HG02943 (cell line): Measurements from ENCODE around the gene ATF6B.

Experiments used
- ATAC-seq: cut with Tn5 transposase; IDR thresholded peaks from one replicate; pipeline ENCODE4 v1.9.1; 2021; ENCODE audit warnings: mild to moderate bottlenecking, low read depth, moderate library complexity; ENCODE audit not compliant: unreplicated experiment

Gene ATF6B

DNA sequence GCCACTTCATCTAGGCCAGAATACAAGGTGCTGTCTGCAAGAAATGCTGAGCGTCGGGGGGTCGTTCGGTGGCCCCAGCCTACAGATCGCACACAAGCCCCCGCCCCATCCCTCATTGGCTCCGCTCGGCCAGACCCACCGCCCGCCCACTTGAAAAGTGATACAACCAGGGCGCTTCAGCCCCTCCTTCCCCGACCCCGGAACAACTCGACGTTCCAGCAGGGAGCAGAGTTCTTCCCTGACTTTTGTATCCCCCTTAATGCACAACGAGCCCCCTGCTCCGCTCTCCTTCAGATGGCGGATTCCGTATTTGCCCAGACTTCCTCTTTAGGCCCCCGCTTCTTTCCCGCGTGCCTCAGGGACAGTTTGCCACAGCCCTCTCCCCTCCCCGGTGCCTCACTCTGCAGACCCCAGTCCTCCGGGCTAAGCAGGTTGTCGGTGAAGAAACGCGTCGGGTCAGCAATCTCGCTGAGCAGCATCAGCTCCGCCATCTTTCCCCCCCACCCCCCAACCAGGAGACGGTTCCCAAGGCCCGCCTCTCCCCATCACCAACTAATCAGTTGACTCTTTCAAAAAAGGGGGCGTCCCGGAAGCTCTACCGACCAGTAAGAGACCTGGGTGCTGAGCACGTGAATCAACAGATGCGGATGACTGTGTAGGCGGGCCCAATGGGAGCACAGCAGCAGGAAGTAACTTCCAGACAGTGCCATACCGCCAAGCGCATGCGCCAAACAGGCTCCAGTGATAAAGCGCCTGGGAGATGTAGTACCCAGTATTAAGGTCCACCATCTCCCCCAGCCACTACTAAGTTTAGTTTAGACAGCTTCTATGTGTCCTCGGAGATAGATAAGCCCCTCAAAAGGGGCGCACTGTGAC, at the start of gene ATF6B:
Gene ATF6B, minus strand, starts transcription at position 530 of the 876 bp plus-strand sequence. Its CDS starts 39 bp downstream, at position 491.
- ATAC-seq, result peak; percentile 76

DNA sequence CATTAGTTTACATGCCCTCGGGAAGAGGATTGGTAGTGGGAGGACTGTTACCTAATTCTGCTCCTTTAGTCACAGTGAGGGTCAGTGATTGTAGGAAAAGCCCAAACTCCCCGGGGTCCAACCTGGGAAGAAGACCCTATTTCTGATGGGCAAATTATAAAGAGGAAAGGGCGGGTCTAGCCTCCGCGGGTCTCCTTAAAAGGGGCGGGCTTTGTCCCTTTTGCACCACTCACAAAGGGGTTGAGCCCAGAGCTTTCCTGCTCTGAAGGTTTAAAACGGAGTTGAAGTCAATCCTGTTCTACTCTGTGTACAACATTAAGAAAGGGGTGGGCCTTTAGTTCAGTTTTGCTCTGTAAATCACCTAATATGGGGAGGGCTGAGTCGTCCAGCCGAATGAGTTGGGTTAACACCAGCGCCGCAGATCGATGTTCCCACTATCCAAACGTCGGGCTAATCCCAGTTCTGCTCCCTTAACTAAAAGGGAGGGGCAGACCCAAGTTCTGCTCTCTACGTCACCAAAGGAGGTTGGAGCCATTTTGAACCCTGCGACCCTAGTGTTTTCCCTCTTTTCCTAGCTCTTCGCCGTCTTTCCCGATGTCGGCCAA, 49.2 kb upstream of the ATF6B start:
- ATAC-seq, result no peak

DNA sequence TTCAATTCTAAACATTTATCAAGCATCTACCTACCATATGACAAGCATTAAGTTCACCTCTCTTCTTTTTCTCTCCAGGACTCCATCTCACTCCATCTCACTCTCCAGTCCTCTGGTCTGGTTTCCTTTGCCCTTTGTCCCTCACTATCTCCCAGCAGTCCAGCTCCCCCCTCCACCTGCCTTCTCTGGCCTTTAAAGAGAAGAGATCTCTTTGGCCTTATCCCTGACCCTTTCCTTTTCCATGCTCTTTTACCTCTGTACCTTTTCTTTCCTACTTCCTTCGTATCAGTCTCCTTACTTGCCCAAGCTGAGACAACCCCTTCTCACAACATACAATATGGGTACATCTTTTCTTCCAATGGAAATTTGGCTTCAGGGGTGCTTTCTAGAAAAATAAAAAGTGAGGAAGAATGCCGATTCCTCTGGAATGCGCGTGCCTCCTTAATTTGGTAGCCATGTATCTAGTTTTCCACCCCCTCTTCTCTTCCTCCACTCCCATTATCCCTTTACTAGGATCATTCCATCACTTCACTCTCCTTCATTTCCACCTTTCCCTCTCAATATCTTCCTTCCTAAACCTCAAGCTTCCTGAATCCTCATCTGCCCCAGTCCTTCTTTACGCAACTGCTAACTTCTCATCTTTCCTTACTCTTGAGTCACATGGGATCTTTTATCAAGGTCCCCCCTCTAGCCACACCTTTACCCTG, 48.6 kb upstream of the ATF6B start:
- ATAC-seq, result no peak

DNA sequence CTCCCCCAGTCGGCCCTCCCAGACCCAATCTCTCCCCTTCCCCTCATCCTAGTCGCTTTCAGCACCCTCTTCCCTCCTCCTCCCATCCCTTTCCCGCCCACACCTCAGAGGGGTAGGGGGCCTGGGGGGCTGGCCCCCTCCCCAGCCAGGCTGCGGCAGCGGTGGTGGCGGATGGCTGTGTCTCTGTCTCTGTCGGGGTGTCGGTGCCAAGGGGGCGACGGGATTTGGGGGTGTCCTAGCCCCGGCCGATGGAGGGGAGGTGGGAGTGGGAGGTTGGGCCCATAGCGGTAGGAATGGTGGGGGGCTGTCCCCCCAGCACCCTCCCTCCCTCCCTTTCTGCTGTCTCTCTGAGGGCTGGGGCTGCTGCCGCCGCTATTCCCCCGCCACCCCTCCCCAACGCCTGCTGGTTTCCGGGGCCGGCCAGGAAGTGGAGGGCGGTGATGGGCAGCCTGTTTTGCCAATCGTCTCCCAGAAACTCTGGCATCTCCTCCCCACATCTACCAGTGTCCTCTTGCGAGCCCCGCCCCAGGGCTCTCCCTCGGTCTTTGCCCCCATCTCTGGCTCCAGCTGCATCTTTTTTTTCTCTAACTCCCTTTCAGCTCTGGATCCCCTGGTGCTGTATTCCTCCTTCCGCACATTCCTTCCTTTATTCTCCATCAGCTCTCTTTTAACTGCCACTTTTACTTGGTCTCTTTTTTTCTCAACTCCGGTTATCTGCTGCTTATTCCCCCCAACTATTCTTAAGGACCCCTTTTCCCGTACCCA, 47.8 kb upstream of the ATF6B start, which contains the start of gene AGPAT1:
Gene AGPAT1, minus strand, starts transcription at position 374 of the 765 bp plus-strand sequence. CDS start 4,588 bp downstream, outside the sequence.
- ATAC-seq, result peak; percentile 43

DNA sequence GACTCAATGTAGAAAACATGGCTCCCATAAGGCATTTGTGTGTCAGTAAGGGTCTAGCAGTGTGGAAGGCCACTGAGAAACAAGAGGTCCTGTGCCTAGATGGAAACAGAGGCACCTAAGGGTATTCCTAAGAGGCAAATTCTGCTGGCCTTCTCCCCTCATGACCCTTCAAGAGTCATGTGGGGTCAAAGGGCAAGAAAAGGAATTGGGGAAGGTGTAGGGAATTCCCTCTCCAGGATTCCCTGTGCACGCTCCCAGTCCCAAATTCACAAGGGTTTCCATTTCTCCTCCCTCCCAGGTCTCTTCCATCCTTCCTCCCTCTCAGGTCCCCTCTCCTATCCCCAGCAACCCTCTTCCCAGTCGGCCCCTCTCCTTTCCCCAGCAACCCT, 47.3 kb upstream of the ATF6B start:
- no peak for ATAC-seq

DNA sequence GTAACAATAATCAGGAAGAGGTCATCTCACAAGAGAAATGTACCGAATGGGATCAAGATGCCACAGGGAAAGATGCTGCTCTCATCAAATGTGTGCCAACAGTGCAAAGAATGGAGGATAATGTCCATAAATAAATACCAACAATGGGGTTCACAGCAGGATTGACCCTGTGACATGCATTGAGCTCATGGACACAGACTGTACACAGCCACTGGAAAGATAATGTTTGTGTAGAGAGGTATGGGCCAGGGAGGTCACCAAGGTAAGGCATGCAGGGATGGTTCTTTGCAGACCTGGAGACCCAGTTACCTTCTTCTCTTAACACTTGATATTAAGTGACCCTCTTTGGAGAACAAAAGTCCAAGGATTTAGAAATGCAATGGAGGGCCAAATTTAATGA, 46.4 kb upstream of the ATF6B start:
- no peak for ATAC-seq

DNA sequence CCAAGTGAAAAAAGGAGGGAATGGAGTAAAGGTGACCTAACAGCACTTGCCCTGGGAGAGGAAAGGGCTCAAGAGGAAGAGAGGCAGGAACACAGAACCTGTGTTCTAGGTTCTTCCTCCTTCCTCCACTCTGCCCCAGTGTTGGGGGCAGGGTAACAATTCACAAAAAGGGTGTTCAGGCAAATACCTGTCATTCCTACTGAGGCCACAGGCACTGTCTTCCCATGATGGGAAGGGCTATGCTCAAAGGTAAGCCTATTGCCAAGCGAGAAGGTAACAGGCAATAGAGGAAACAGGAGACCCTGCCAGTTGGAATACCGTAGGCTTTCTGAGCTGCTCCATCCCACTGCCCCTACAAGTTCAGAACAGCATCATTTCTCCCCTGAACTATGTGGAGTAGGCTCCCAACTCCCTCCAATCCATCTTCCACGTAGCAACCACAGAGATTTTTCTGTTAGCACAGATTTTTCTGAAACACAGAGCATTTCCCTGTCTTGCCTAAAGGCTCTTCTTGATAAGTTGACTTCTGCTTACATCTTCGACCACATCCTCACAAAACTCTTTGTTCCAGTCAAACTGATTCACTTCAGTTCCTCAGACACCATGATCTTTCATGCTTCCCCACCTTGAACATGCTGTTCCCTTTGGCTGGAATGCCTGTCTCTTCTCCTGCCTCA, 45.1 kb upstream of the ATF6B start:
- no peak for ATAC-seq

DNA sequence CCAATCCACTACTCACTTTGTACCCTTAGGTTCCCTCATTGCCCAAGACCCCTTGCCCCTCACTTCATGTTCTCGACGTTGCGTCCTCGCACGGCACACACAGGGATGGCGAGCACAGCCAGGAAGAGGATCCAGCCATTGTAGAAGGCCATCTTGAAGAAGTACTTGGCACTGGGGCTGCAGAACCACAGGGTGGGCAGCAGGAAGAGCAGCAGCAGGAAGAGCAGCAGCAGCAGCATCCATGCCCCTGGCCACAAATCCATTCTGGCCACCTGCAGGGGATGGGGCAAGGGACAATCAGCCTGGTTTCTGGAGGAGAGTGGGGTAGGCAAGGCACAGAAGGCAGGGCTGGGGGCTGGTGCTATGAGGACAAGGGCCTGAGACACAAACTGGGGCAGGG, 43.2 kb upstream of the ATF6B start:
- ATAC-seq, result no peak

DNA sequence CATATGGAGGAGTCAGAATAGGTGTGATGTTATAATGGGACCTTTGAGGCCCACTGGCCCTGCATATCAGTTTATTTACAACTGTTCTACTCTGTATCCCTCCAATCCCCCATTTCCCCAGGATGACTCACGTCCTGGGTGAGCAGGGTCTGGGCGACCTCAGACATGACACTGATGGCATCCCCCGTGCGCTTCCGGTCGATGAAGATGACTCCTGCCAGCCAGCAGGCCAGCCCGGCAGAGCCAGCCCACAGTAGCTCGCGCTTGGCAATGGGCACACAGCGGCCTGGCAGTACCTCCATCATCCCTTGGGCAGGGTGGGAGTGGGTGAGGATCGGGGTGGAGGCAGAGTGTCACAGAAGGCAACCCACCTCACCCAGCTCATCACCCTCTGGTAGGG, 42.2 kb upstream of the ATF6B start:
- no peak for ATAC-seq

DNA sequence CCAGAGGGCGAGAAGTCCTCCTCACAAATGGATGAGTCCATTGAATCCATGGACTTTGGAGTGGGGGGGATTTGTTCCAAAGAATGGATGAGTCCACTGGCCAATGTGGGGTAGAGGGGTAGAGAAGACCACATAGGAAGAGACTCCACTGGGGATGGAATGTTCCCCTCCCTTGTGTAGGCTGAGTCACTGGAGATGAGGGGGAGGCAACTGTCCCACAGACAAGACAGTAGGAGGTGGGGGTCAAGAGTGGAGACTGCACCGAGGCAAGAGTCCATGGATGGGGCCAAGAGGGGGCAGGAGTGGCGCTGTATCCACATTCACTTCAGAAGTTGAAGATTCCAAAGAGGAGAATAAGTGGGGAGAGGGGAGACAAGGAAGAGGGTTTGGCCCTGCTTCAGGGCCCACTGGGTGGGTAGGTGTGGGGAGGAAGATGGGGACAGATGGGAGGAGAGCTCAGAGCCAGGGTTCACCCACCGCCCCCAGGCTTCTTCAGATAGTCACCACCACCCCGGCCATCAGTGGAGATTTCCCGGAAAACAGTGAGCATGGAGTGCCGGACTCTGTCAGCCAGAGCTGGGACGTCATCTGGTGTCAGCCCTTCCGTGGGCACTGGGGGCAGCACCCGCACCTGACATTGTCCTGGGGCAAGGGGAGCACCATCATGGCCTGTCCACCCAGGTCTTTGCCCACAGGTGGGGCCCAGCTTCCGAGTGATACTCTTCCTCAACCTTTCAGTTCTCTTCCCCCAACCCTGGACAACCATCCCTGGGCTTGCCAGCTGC, 41.0 kb upstream of the ATF6B start:
- ATAC-seq, result no peak

DNA sequence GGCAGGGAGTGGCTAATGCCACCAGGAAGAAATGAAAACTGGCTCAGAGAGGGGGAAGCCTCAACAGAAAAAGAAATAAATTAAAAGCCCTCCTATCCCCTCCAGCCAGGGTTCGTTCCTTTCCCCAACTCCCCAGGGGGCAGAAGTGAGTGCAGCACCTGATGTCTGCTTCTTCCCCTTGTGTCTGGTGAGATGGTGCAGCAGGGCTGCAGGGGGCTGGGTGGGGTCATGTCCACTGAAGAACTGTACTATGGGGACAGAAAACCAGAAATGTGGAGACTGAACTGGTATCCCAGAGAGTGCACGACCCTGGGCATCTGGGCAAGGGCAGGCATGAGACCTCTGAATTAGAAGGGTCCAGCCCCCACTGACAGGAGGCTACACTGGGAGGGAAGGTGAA, 40.3 kb upstream of the ATF6B start:
- no peak for ATAC-seq

DNA sequence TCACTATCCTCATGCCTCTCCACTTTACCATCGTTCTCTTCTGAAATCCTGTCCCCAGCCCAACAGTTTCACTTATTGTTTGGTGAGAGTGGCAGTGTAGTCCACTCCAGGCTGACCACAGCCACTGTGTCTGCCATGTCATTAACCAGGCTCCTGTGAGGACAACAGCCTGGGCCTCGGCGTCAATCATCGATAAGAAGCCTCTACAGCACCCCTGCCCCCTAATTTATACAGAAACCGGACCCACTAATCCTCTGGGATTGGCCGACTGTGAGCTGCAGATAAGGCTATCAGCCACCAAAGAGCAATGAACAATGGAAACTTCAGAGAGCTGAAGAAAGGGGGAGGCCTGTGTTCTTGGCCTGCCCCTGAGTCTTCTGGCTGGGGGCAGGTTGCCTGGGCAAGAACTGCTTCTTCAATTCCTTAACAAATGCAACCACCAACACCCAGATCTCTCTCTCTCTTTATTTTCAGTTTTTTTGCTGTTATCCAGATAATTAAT, 39.8 kb upstream of the ATF6B start:
- ATAC-seq, result no peak

DNA sequence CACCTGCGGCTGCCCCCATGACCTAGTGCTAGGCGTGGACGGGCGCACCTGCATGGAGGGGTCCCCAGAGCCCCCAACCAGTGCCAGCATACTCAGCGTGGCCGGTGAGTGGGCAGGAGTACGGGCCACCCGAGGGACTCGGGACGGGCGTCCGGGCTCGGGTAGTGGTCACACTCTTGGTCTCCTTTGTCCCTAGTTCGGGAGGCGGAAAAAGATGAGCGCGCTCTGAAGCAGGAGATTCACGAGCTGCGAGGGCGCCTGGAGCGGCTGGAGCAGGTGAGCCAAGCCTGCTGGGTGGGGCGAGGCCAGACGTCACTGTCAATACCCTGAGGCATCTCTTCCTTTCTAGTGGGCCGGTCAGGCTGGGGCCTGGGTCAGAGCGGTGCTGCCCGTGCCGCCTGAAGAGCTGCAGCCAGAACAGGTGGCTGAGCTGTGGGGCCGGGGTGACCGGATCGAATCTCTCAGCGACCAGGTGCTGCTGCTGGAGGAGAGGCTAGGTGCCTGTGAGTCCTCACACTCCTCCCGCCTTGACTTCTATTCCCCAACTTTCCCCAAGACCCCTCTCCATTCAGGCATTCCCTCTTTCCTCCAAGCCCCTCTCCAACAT, 39.2 kb upstream of the ATF6B start:
- ATAC-seq, result no peak

DNA sequence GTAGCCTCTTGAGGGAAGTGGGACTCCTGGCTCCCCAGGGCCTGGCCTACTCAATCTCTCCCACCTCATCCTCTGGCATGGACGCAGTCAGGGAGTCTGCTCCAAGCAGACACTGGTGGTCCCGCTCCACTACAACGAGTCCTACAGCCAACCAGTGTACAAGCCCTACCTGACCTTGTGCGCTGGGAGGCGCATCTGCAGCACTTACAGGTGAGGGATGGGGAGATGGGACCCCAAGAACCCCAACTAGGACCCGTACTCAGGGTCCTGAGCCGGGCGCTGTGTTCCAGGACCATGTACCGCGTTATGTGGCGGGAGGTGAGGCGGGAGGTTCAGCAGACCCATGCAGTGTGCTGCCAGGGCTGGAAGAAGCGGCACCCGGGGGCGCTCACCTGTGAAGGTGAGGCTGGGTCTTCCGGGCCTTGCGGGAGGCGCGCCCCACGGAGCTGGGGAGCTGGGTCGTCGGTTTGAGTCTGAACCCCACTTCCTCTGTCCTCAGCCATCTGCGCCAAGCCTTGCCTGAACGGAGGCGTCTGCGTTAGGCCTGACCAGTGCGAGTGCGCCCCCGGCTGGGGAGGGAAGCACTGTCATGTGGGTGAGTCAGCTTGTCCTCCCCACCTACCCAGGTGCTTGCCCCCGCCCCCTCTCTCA, 38.5 kb upstream of the ATF6B start:
- no peak for ATAC-seq

DNA sequence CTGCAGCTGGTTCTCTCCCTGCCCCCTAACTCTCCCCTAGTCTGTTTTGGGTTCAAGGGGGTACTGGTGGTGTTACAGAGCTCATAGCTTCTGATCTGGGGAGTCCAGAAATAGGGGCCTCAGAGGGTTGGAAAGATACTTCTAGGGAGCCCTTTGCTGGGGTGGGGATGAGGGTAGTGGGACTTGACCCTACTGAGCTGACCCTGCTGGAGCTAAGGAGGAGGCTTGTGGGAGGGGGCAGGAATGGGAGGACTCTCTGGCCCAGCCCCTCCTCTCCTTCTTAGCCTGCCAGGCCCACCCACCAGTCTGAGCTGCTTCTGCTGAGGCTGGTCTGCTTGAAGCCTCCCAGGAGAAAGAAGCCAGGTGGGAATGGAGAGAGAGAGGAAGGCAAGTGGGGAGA, 36.2 kb upstream of the ATF6B start, which contains the start of gene EGFL8:
Gene EGFL8, plus strand, starts transcription at position 301 of the 400 bp plus-strand sequence. CDS start 1,571 bp downstream, outside the sequence.
- no peak for ATAC-seq

DNA sequence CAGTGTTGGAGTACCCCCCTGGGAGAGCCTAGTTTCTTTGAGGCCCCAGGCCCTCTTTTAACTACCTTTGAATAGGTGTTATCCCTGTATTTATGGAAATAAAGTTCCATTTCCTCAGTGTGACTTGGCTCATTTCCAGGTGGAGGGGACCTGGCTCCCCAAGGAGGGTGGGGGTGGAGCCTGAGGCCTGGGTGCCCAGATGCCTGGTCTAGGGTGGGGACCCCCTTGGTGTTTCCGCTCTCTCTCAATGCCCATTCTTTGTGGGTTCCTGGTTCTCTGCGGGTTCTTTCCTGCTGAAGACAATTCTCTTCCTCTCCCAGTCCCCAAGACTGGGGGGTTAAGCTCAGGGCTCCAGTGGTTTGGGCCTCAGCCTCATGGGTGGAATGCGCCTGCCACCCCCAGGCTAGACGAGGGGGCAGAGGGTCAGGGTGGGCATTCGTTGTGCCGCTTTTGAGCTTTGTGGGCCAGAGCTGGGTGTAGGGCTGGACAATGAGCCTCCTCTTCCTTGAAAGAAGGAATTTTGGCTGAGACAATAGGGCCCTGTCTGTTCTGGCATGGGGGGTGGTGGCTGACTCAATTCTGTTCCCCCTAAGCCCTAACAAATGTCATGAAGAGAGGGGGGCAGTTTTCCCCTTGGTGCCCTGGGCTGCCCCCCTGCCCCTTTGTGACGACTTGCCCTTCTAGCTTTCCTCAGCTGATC, 35.7 kb upstream of the ATF6B start:
- no peak for ATAC-seq

DNA sequence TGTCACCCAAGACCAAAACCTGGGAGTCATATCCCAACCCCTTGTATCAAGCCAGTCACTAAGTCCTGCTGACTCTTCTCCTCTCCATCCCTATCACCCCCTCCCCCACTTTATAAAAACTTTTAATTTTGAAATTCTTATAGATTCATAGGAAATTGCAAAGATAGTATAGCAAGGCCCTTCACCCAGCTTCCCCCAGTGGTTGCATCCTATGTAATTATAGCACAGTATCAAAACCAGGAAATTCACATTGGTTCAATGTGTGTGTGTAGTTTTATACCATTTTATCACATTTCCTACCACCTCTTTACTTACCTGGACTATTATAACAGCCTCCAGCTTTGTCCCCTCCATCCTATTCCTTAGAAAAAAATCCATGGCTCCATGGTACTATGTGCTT, 30.0 kb upstream of the ATF6B start:
- ATAC-seq, result no peak
